T-helper 1 cell treated with Interleukin-12 subunit alpha and Interleukin-12 subunit beta and Interleukin-4 antibody, amounts not matched to agents 30 μg/mL and 1 μg/mL, for 36 hours (primary cell): ENCODE results near the gene MX2.

Experiments used
- H3K27ac Mint-ChIP-seq: one replicate; pipeline ENCODE4 v1.8.0; 2021; ENCODE audit warnings: mild to moderate bottlenecking, mixed read lengths
- H3K27me3 Mint-ChIP-seq: one replicate; pipeline ENCODE4 v1.8.0; 2021; ENCODE audit warnings: low read depth, mixed read lengths
- H3K36me3 Mint-ChIP-seq: one replicate; pipeline ENCODE4 v1.8.0; 2021; ENCODE audit warnings: low read depth, mixed read lengths
- H3K4me1 Mint-ChIP-seq: one replicate; pipeline ENCODE4 v1.8.0; 2021; ENCODE audit warnings: low read depth, mixed read lengths
- H3K4me3 Mint-ChIP-seq: one replicate; pipeline ENCODE4 v1.8.0; 2021; ENCODE audit warnings: mild to moderate bottlenecking, moderate library complexity, mixed read lengths
- H3K9me3 Mint-ChIP-seq: one replicate; pipeline ENCODE4 v1.8.0; 2021; ENCODE audit warnings: mixed read lengths

Gene MX2

DNA sequence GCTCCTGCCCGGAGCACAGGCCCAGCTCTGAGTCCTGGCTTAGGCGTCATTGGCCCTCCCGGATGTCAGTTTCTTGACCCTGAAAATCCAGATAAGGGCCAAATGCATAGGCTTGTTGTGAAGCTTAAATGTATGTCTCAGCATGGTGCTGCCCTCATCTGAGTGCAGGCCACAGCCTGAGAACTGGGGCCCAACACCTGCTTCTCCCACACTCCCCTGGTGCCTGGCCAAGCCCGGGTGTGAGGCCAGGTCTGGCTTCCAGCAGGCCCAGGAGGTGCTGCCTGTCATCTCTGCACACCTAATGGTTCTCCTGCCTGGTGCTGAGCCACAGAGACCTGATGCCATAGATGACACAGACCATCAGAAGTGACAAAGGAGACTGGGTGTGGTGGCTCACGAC lies 14.0 kb downstream of the MX2 start:
- H3K4me3 Mint-ChIP-seq, result no peak overlapping the region
- no peak overlapping the region for H3K27ac Mint-ChIP-seq
- no peaks in the 10 kb centered on the region for H3K9me3 Mint-ChIP-seq
- peaks cover 23% of the 10 kb centered on the region for H3K36me3 Mint-ChIP-seq
- no peaks in the 10 kb centered on the region for H3K27me3 Mint-ChIP-seq
- H3K4me1 Mint-ChIP-seq, result peaks cover 25% of the 10 kb centered on the region

DNA sequence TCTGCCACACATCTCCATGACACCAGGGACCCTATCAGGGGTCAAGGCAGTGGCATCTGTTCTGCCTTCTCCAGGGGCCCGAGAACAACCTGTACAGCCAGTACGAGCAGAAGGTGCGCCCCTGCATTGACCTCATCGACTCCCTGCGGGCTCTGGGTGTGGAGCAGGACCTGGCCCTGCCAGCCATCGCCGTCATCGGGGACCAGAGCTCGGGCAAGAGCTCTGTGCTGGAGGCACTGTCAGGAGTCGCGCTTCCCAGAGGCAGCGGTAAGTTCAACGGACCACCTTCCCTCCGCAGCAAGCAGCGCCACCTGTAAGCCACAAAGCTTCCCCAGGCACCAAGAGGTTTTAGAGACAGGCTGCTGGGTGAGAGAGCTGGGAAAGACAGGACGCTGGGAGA lies 15.9 kb downstream of the MX2 start:
- H3K4me1 Mint-ChIP-seq, result peaks cover 15% of the 10 kb centered on the region
- peaks cover 33% of the 10 kb centered on the region for H3K36me3 Mint-ChIP-seq
- H3K9me3 Mint-ChIP-seq, result no peaks in the 10 kb centered on the region
- H3K4me3 Mint-ChIP-seq, result no peak overlapping the region
- no peak overlapping the region for H3K27ac Mint-ChIP-seq
- H3K27me3 Mint-ChIP-seq, result no peaks in the 10 kb centered on the region

DNA sequence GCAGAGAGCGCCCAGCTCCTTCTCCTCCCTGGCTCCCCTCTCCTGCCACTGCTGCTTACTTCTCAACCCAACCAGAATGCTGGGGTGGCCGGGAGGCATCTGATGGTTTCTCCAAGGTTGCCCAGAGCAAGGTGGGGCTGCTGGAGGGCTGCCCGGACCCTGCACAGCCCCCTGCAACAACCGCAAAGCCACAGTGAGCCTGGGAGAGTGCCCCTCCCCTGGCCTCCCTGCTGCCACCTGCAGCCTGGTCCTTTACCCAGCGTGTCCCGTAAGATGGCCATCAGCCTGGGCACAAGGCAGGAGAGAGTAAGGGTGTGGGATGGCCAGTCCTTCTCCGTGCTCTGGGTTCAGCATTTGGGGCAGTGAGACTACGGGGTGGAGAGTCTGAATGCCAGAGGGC lies 17.0 kb downstream of the MX2 start:
- H3K27ac Mint-ChIP-seq, result no peak overlapping the region
- H3K9me3 Mint-ChIP-seq, result no peaks in the 10 kb centered on the region
- H3K36me3 Mint-ChIP-seq, result peaks cover 35% of the 10 kb centered on the region
- H3K4me1 Mint-ChIP-seq, result peaks cover 10% of the 10 kb centered on the region
- no peaks in the 10 kb centered on the region for H3K27me3 Mint-ChIP-seq
- no peak overlapping the region for H3K4me3 Mint-ChIP-seq

DNA sequence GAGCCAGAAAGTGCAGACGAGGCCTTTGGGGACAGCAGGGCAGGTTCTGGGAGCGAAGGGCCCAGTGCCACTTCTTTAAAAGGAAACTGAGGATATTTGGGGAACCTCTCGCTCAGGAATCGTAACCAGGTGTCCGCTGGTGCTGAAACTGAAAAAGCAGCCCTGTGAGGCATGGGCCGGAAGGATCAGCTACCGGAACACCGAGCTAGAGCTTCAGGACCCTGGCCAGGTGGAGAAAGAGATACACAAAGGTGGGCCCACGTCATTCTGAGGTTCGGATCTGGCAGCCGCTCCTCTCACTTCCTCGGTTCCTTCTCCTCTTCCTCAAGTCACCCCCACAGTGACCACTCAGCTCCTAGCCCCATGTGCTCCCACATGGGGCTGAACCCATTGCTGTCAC lies 18.1 kb downstream of the MX2 start:
- H3K9me3 Mint-ChIP-seq, result no peaks in the 10 kb centered on the region
- no peaks in the 10 kb centered on the region for H3K27me3 Mint-ChIP-seq
- H3K36me3 Mint-ChIP-seq, result peaks cover 33% of the 10 kb centered on the region
- H3K27ac Mint-ChIP-seq, result no peak overlapping the region
- H3K4me1 Mint-ChIP-seq, result peaks cover 5% of the 10 kb centered on the region
- H3K4me3 Mint-ChIP-seq, result no peak overlapping the region

DNA sequence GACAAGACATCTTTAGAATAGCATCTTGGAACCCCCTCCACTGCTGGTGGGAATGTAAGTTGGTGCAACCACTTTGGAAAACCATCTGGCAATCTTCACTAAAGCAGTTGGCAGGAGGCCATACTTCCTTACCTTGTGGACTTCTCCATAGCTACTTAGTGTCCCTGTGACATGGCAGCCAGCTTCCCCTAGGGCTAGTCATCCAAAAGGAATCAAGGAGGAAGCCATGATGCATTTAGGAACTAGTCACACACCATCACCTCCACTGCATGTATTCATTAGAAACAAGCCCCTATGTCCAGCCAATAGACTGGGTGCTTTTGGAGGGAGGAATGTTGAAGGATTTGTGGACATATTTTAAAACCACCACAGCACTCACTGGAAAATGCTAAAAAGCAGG lies 19.9 kb downstream of the MX2 start:
- Mint-ChIP-seq H3K4me3 (no peak overlapping the region), H3K9me3 (no peaks in the 10 kb centered on the region)

DNA sequence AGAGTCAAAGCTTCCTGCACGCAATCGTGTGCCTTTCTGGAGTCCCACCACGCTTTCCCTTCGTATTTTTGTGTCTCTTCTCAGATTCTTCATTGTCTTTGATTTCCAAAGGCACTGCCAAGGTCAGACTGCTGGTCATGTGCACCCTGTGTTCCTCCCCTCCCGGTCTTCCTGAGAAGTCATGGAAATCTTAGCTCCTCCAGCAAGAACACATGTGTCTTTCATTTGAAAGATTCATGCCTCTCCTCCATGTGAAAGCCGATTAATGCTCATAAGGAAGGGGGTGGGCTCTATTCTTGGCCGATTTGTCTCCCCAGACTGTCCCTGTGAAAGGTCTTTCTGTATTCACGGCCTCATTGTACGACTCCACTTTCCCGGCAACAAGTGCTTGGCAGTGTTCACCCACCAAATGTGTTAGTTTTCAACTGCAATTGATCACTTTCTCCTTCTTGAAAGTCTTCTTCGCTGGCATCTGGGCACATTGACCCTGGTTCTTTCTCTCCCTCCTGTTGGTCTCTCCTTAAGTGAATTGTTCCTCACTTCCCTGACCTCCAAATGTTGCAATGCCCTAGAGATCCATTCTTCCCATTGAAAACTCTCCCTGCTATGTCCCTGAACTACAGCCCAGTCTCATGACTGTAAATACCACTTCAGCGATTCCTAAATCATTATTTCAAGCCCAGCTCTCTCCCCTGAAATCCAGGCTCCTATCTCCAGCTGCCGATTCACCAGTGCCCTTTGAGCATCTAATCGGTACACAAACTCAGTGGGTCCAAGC lies 25.4 kb downstream of the MX2 start:
- H3K9me3 Mint-ChIP-seq, result no peaks in the 10 kb centered on the region
- no peak overlapping the region for H3K4me3 Mint-ChIP-seq
- H3K36me3 Mint-ChIP-seq, result peaks cover 36% of the 10 kb centered on the region
- no peaks in the 10 kb centered on the region for H3K27me3 Mint-ChIP-seq
- H3K4me1 Mint-ChIP-seq, result peaks cover 1% of the 10 kb centered on the region
- no peak overlapping the region for H3K27ac Mint-ChIP-seq

More for the DNA sequence above, 19.9 kb downstream of the MX2 start:
- peaks cover 2% of the 10 kb centered on the region for H3K4me1 Mint-ChIP-seq
- H3K36me3 Mint-ChIP-seq, result peaks cover 34% of the 10 kb centered on the region
- H3K27ac Mint-ChIP-seq, result no peak overlapping the region
- no peaks in the 10 kb centered on the region for H3K27me3 Mint-ChIP-seq

DNA sequence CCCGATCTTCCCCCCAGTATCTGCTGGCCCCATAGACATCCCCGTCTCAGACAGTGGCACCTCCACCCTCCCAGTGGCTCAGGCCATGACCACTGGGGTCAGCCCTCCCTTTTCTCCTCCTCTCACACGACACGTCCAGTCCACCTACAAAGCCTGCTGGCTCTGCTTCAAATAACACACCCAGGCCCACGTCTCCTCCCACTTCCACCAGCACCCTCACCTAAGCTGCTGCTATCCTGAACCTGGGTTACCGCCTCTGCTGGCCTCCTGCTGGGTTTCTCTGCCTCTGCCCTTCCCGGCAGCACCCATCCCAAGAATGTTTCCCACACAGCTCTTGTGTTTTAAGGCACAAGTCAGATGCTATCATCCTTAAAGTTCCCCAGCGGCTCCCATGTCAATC lies 26.0 kb downstream of the MX2 start:
- Mint-ChIP-seq H3K4me1 (peaks cover 1% of the 10 kb centered on the region), H3K4me3 (no peak overlapping the region), H3K27me3 (no peaks in the 10 kb centered on the region), H3K27ac (no peak overlapping the region), H3K9me3 (no peaks in the 10 kb centered on the region), H3K36me3 (peaks cover 32% of the 10 kb centered on the region)

DNA sequence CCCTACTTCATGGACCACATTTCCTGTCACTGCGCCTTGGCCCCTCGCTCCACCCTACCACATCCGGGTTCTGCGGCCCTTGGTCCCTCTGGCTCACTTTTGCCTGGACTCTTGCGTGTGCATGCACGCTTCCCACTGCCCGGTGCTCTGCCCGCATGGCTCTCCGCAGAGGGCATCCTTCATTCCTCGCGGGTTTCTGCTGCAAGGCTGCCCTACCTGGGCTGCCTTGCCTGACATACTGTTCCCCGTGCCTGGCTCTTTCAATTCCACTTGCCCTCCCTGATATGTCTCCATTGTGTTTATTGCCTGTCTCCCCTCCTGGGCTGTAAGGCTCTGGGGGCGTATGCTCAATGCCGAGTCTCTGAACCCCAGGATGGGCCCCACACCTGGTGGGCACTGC lies 26.4 kb downstream of the MX2 start:
- no peak overlapping the region for H3K27ac Mint-ChIP-seq
- no peaks in the 10 kb centered on the region for H3K9me3 Mint-ChIP-seq
- H3K4me3 Mint-ChIP-seq, result no peak overlapping the region
- no peaks in the 10 kb centered on the region for H3K27me3 Mint-ChIP-seq
- peaks cover 1% of the 10 kb centered on the region for H3K4me1 Mint-ChIP-seq
- H3K36me3 Mint-ChIP-seq, result peaks cover 33% of the 10 kb centered on the region

DNA sequence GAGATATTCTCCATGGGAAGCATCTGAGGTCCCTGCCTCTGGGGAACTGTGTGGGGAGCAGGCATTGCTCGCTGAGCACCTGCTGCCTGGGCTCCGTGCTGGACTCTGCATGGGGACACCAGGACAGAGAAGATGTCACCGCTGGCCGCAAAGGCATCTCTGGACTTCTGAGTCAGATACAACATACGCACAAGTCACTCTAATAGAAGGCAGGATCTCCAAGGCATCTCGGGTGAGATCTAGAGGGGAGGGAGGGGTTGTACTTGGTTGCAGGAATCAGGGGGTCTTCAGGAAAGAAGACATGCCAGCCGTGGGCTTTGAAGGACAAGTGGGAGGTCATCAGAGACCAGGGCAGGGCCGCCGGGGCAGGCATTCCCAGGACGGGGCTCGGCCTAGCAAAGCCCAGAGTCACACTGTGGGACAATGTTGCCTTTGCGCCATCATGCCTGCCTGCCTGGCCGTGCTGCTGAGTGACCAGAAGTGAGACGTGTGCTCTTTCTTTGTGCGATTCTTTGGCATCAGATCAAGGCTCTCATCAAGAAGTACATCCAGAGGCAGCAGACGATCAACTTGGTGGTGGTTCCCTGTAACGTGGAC lies 28.3 kb downstream of the MX2 start:
- Mint-ChIP-seq H3K4me1 (peaks cover 1% of the 10 kb centered on the region), H3K36me3 (peaks cover 50% of the 10 kb centered on the region), H3K27ac (no peak overlapping the region), H3K27me3 (no peaks in the 10 kb centered on the region), H3K4me3 (no peak overlapping the region), H3K9me3 (no peaks in the 10 kb centered on the region)

DNA sequence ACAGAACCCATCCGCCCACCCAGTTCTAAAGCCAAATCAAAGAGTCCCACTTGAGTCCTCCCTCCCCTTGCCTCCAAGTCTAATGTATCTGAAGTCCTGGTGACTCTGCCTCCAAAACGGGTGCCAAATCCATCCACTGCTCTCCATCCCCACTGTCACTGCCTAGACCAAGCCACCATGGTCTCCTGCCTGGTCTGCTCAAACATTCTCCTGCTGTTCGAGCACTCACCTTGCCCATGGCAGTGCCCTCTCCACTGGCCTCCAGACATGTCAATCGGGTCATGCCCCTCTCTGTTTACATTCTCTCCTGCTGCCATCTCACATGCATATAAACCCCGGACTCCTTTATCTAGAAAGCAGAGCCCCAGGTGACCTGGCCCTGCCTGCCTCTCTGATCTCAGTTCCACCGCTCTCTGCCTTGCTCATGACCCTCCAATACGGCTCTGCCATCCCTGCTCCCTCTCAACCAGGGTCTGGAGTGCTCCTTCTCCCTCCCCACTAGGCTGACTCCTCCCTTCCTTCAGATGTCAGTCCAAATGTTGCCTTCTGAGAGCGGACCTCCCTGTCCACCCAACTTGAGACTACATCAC lies 32.1 kb downstream of the MX2 start:
- Mint-ChIP-seq H3K4me1 (no peaks in the 10 kb centered on the region), H3K36me3 (peaks cover 49% of the 10 kb centered on the region), H3K9me3 (no peaks in the 10 kb centered on the region), H3K27me3 (no peaks in the 10 kb centered on the region), H3K27ac (peak overlapping the region; percentile 9), H3K4me3 (no peak overlapping the region)

DNA sequence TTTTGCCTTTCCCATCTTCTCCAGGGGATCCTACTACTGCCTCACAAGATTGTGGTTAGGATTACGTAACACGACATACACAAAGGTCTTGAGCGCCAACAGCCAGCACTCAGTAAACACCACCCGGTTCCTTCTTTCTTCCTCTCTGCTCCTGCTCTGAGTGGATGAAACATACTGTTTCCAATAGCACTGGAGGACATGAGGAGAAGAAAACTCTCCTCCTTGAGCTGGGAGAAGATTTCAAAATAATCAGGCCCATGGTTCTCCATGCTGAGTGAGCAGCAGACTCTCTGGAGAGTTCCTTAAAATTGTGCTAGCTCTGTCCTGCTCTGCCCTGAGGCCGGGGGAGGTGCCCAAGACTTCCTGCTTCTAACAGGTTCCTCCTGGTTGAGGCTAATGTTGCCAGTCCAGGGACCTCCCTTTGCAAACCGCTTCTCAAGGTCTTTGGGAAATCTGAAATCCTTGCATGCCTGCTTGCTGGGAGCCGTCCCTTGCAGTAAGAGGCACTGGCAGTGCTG lies 34.8 kb downstream of the MX2 start:
- Mint-ChIP-seq H3K27ac (no peak overlapping the region), H3K36me3 (peaks cover 59% of the 10 kb centered on the region), H3K4me3 (no peak overlapping the region), H3K9me3 (no peaks in the 10 kb centered on the region), H3K4me1 (no peaks in the 10 kb centered on the region), H3K27me3 (no peaks in the 10 kb centered on the region)

DNA sequence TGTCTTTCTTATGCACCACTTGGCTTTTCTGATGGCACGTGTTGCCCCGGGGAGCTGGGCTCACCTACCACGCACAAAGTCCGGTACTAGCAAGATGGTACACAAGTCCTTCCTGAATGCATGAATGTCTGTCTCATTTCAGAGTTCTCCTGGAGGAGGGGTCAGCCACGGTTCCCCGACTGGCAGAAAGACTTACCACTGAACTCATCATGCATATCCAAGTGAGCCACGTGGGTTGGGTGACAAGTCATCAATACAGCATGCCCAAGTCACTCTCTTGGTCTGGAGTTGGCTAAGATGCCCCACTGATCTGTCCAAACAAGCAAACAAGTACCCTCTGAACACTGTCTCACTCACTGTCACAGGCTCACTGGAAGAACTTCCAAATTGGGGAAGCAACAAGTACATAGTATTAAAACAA lies 35.7 kb downstream of the MX2 start:
- no peaks in the 10 kb centered on the region for H3K4me1 Mint-ChIP-seq
- H3K27ac Mint-ChIP-seq, result no peak overlapping the region
- no peak overlapping the region for H3K4me3 Mint-ChIP-seq
- H3K36me3 Mint-ChIP-seq, result peaks cover 59% of the 10 kb centered on the region
- H3K27me3 Mint-ChIP-seq, result no peaks in the 10 kb centered on the region
- H3K9me3 Mint-ChIP-seq, result no peaks in the 10 kb centered on the region

DNA sequence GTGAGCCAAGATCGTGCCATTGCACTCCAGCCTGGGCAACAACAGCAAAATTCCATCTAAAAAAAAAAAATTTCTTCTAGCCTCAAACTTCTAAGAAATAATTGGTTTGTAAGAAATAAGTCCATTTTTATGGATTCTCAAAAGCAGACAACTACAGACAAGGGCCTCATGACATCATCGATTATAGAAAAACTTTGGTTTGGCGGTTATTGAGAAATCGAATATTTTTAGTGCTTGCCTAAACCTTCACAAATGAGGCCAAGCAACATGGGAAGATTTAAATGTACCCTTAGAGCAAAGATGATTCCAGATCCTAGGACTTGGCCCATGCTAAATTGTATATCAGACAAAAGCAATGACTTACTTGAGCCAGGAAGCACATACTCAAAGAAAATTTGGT lies 36.4 kb downstream of the MX2 start:
- Mint-ChIP-seq H3K4me1 (no peaks in the 10 kb centered on the region), H3K27me3 (no peaks in the 10 kb centered on the region), H3K9me3 (no peaks in the 10 kb centered on the region), H3K4me3 (no peak overlapping the region), H3K27ac (no peak overlapping the region), H3K36me3 (peaks cover 64% of the 10 kb centered on the region)

DNA sequence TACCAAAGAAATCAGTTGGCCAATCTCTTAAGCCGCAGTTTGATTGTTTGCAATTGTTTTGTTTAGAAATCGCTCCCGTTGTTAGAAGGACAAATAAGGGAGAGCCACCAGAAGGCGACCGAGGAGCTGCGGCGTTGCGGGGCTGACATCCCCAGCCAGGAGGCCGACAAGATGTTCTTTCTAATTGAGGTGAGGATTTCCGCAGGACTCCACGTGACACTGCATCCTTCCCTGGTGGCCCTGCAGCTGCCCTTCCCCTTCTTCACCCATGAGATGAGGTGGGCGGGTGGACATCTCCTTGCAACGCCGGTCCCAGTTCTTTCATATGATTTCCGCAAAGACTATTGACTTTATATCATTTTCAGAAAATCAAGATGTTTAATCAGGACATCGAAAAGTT lies 37.0 kb downstream of the MX2 start:
- H3K4me1 Mint-ChIP-seq, result no peaks in the 10 kb centered on the region
- H3K27ac Mint-ChIP-seq, result no peak overlapping the region
- H3K4me3 Mint-ChIP-seq, result no peak overlapping the region
- no peaks in the 10 kb centered on the region for H3K27me3 Mint-ChIP-seq
- H3K9me3 Mint-ChIP-seq, result no peaks in the 10 kb centered on the region
- peaks cover 59% of the 10 kb centered on the region for H3K36me3 Mint-ChIP-seq

DNA sequence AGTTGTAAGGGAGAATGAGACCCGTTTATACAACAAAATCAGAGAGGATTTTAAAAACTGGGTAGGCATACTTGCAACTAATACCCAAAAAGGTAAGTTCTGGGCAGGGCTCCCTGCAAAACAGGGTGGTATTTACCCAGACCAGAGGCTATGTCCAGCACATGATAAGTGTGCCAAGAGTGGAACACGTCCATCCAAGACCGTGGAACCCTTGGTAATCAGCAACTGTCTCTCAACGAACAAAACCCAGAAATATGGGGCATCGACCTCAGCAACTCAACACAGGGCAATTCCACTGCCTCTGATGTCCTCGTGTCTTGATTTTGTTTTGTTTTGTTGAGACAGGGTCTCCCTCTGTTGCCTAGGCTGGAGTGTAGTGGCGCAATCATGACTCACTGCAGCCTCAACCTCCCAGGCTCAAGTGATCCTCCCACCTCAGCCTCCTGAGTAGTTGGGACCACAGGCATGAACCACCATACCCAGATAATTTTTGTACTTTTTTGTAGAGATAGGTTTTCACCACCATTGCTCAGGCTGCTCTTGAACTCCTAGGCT lies 37.5 kb downstream of the MX2 start:
- Mint-ChIP-seq H3K4me1 (no peaks in the 10 kb centered on the region), H3K36me3 (peaks cover 57% of the 10 kb centered on the region), H3K27ac (no peak overlapping the region), H3K9me3 (no peaks in the 10 kb centered on the region), H3K27me3 (no peaks in the 10 kb centered on the region), H3K4me3 (no peak overlapping the region)
